HG02981 (cell line): ENCODE measurements around the gene ZNF592.

ENCODE experiments used
- ATAC-seq: cut with Tn5 transposase; IDR thresholded peaks from one replicate; pipeline ENCODE4 v1.9.1; 2021; ENCODE audit warnings: mild to moderate bottlenecking, moderate library complexity; ENCODE audit not compliant: unreplicated experiment

Gene ZNF592

GRCh38 chr15:84748274-84749110 is at the start of gene ZNF592:
Gene ZNF592 (plus strand): TSS chr15:84748592. CDS start chr15:84782676, 34,084 bp downstream.
- peak; percentile 48 for ATAC-seq

- no peak for ATAC-seq
Observed at GRCh38 chr15:84699538-84700191, 48.7 kb upstream of the ZNF592 start.

DNA sequence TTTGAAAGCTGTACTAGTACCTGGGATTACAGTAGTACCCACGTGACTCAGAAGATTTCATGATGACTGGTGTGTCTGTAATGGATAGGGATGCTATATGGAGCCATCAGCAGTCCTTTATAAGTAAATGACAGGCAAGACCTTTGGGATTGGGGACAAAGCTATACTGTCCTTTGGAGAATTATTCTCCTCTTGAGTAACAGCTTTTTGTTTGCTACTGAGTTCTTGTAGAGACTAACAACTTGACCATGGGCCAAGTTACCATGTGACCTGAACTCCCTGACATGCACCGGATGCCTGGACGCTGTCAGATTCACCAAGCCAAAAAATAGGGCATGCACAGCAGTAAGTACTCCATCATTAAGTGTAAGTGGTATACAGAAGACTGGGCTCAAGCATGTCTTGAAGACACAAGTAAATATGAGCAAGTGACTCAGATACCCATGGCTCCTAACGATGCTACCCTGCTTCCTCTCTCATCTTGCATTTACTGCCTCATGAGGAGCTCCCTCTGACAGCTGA is 45.4 kb upstream of the ZNF592 start:
- ATAC-seq: no peak

GRCh38 chr15:84703808-84704207 is 44.6 kb upstream of the ZNF592 start:
- ATAC-seq: no peak

DNA sequence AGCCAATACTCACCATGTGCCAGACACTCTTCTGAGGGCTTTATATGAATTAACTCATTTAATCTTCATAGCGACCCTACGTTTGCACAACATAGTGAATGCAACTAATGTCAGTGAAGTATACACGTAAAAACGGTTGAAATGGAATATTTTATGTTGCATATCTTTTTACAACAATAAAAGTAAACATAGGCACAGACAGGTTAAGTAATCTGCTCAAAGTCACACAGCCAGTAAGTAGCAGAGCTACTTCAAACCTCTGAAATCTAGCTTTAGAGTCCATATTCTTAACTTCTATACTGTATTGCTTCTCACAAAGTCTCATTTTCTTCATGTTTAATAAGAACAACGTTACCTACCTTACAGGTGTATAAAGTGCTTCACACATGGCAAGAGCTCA is 34.0 kb upstream of the ZNF592 start:
- no peak for ATAC-seq

GRCh38 chr15:84714821-84715220 is 33.6 kb upstream of the ZNF592 start:
- ATAC-seq: no peak

DNA sequence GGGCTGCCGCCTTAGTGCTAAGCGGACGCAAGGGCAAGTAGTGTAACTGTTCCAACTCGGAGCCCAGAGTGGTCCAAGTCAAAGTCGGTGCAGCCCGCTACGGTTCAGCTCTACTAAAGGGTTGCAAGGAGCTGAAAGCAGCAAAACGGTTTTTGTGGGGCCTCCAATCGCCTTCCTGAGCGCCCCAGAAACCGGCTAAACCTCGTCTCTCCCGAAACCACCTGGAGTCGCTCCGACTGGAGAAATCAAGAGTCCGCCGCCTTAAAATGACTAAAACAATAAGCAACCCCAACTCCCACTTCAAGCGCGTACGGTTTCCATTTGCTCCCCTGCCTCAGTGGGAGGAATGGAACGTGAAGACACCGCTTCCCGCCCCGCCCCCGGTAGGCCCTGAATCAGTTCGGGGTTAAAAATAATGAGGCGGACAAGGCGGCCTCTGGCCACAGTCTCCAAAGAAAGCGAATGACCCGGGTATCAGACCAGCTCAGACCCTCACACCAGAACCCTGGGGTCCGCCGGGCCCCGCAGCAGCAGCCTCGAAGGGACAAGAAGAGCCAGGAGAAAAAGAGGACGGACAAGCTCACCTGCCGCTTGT is 32.9 kb upstream of the ZNF592 start:
- ATAC-seq: no peak

GRCh38 chr15:84716036-84716732 is 32.2 kb upstream of the ZNF592 start, which contains the start of gene SEC11A:
Gene SEC11A (minus strand): TSS chr15:84716139. CDS start chr15:84716075, 64 bp downstream.
- peak; percentile 94 for ATAC-seq

GRCh38 chr15:84721371-84721770 is 27.0 kb upstream of the ZNF592 start:
- no peak for ATAC-seq

GRCh38 chr15:84722628-84723027 is 25.8 kb upstream of the ZNF592 start:
- ATAC-seq: no peak

DNA sequence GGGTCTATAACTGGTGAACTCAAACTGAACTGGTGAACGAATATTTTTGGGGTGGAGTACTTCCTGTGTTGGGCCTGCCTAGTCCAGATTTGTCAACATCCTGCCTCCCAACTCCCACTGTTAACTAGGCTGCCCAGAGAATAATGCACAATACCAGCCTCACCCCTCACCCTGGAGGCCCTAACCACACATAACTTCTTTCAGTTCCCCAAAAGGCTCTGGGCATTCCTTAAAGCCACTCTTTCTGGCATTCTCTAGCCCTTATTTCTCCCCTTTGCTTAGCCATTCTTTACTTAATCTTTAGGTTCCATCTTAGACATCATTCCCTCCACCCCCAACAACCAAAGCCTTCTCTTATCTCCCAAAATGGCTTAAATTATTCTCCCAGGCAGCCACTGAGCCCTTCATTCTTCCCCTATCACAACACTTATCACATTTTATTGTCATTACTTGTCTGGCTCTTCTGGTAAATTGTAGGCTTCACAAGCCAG is 23.3 kb upstream of the ZNF592 start:
- ATAC-seq: no peak

DNA sequence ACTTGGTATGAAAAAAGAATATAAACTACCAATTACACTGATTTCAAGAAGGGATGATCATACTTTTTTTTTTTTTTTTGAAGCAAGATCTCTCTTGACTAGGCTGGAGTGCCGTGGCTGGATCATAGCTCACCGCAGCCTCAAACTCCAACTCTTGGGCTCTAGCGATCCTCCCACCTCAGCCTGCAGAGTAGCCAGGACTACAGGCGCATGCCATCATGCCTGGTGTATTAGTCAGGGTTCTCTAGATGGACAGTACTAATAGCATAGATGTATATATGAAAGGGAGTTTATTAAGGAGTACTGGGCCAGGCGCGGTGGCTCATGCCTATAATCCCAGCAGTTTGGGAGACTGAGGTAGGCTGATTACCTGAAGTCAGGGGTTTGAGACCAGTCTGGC is 21.0 kb upstream of the ZNF592 start:
- ATAC-seq: no peak

DNA sequence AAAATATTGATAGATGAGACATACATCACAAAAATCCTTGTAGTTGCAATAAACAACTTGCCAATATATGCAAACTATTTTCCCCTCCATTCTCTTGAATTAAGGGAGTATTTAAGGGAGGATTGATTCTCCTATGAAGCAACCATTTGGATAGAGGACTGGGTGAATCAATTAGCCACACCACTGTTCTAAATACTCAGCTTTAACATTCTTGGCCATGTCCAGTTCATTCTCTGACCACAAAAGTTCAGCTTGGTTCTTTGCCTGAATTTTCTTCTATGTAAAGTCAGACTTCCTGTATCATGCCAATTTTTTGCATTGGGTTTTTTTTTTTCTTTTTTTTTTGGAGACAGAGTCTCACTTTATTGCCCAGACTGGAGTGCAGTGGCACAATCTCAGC is 16.6 kb upstream of the ZNF592 start:
- ATAC-seq: no peak

DNA sequence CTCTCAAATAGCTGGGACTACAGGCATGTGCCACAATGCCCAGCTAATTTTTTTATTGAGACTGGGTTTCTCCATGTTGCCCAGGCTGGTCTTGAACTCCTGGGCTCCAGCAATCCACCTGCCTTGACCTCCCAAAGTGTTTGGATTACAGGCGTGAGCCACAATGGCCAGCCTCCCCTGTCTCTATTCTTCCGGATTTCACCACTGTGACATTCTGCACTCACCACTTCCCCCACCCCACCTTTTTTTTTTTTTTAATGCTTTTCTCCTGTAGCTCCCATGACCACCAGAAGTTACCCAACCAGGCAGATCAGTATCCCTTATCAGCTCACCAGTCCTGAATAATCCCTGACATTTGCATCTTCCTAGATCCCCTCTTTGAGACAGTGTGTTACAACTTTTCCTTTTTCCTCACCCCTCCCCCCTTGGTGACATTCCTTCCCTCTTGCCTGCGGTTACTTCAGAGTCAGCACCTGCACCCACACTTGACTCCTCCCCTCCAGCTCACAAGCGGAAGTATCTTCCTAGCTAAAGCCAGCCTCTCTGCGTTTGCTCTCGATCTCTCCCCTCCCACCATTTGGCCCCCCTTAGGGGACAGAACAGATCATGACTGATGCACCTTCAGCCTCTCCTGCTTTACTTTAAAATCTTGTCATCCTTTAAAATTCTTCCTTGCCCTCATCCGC is 13.5 kb upstream of the ZNF592 start:
- peak; percentile 50 for ATAC-seq

GRCh38 chr15:84735480-84736061 is 12.8 kb upstream of the ZNF592 start:
- peak; percentile 37 for ATAC-seq

DNA sequence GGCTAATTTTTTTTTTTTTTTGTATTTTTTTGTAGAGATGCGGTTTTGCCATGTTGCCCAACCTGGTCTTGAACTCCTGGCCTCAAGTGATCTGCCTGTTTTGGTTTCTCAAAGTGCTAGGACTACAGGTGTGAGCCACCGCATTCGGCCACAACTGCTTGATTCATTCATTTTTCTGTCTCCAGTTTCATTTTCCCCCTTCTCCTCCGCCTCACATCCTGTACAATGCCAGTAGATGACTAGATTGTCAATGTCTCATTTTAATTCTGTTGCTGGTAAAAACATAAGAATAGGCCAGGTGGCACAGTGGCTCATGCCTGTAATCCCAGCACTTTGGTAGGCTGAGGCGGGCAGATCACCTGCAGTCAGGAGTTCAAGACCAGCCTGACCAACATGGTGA is 12.0 kb upstream of the ZNF592 start:
- peak; percentile 50 for ATAC-seq

- ATAC-seq: no peak
Observed at GRCh38 chr15:84737005-84737404, 11.4 kb upstream of the ZNF592 start.

GRCh38 chr15:84740691-84741090 is 7.7 kb upstream of the ZNF592 start:
- ATAC-seq: no peak

- ATAC-seq: no peak
Observed at GRCh38 chr15:84741121-84741520, 7.3 kb upstream of the ZNF592 start.
